Urinary bladder (tissue), 4 donors: ENCODE results near the gene MRGPRG. TPM values are rescaled to one million over a fixed set of nuclear protein-coding genes. Genes with fewer than 3 reads are reported as not detected.

Experiments used
- DNase-seq: peaks from one replicate; pipeline ENCODE4 v3.0.0-alpha.2; 2015; ENCODE audit errors: extremely low spot score
- H3K27ac ChIP-seq: one replicate; pipeline ENCODE4 v1.5.1; 2013; ENCODE audit warnings: low read depth, mild to moderate bottlenecking, moderate library complexity
- H3K36me3 ChIP-seq: one replicate; pipeline ENCODE4 v1.6.1; 2013; ENCODE audit warnings: mild to moderate bottlenecking, moderate library complexity; ENCODE audit not compliant: insufficient read depth
- H3K4me1 ChIP-seq: one replicate; pipeline ENCODE4 v1.6.1; 2013; ENCODE audit warnings: mild to moderate bottlenecking, moderate library complexity; ENCODE audit not compliant: insufficient read depth
- H3K4me3 ChIP-seq: one replicate; pipeline ENCODE4 v1.5.1; 2013; ENCODE audit warnings: low read depth, low read length
- WGBS: extraction: QIAGEN DNeasy Blood & Tissue Kit; methylation state at CpG from one replicate; pipeline ENCODE4 v1.1.7; 2013; 5-methylcytosine and 5-hydroxymethylcytosine counted together
- polyA plus RNA-seq: library from polyadenylated mRNA; stranded (reverse); fragments of 200-250 nt; gene quantifications from one replicate; pipeline ENCODE4 v1.2.3, GENCODE V29; 2013
- total RNA-seq: library from RNA; depleted of rRNA; stranded (reverse); fragments of >200 nt; gene quantifications from one replicate; pipeline ENCODE4 v1.2.3, GENCODE V29; 2014
- donor health status: healthy with polysubstance abuse.
- donor health status: healthy.

The MRGPRG gene
- total and polyA plus RNA-seq, 2 donors: not detected

DNA sequence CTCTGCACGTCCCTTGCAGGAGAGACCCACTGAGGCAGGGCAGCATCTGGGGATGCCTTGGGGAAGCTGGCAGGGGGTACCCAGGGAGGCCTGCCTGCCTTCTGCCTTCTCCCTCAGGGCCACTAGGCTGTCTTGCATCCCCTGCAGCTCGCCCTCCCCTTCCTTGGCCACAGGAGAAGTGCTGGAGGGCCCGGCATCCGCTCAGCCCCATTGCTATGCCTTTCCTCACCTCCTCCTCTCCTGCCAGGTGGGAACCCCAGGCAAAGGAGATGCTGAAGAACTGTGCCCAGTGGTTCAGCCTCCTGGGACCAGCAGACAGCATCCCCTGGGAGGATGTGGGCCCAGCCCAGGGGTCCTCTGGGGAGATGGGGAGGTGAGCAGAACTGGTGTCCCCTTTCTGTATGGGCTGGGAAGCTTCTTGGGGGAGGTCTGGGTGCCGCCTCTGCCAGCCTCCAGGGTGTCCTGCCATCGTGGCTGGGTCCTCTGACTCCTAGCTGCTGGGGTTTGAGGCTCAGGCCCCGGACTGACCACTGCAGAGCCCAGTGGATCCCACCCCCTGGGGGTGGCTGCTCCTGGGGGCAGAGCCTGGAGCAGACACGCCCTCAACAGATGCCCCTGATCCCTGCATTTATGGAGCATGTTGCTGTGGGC is 20.6 kb downstream of the MRGPRG start:
- no peak for DNase-seq
- Histone ChIP-seq H3K36me3 (no peaks in the 10 kb centered on the region), H3K27ac (no peak overlapping the region), H3K4me1 (no peaks in the 10 kb centered on the region), H3K4me3 (no peak overlapping the region)
- WGBS: 80% methylated on average over 8 of the region's 8 CpGs

DNA sequence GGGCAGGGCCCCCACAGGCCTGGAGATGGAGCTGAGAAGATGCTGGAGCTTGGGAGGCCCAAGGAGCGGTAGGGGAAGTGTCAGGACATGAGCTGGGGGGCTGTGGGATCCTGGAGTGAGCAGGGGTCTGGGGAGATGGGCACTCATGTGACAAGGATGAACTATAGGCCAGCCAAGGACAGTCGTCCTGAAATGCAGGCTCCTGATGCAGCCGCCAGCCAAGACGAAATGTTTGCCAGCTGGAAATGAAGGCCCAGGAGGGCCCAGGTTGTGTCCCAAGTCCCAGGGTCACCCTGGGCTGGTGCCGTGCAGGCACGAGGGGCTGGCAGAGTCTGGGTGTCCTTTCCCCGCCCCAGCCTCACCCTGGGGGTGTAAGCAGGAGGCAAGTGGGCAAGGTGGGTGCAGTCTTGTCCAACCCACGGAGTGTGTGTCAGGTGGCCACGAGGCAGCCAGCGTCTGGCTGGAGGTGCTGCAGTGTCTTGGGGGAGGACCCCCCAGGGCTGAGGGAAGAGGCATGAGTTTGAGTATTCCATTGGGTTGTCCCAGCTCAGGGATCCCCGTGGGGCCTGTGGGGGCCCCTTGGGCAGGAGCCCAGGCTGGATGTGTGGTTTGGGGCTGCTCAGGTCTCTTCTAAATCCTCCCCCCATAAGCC is 21.4 kb downstream of the MRGPRG start:
- H3K4me1 ChIP-seq: no peaks in the 10 kb centered on the region
- DNase-seq: no peak
- no peaks in the 10 kb centered on the region for H3K36me3 ChIP-seq
- H3K27ac ChIP-seq: no peak overlapping the region
- 87% methylated on average over 11 of the region's 11 CpGs for WGBS
- H3K4me3 ChIP-seq: no peak overlapping the region

DNA sequence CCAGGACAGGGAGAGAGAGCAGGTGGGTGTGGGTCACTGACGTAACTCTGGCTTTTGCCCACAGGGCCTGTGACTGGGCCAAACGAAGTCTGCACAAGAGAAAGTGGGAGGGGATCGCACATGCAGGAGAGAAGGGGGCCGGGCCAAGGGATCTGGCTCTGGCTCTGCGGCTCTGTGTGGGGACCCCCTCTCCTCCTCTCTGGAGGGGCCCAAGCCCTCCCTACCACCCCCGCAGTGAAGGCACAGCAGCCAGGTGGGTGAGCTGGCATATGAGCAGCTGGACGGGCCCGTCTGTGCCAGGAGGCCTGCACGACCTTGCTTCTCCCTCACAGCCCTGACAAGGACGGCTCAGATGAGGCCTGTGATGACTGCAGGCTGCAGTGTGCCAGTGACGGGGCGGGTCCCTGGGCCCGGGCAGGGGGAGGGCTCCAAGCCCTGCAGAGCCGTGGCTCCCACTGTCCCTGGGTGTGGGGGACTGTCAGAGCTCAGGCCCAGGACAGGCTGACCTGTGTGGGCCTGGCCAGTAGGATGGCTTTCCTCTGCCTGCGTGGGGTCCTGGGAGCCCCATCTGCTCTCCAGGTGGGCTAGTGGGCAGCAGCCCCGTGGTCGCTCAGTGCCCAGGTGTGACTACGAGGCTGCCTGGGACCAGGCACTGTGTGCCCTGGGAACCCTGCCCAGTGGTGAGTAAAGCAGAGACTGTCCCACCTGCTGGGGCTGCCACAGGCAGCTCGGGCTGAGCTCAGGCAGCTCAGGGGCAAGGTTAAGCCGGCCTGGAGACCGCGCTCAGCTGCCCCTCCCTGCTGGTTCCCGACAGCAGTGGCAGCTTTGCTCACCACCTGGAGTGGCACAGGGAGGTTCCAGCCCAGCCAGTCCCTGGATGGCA is 22.2 kb downstream of the MRGPRG start:
- Histone ChIP-seq H3K27ac (no peak overlapping the region), H3K36me3 (no peaks in the 10 kb centered on the region), H3K4me1 (no peaks in the 10 kb centered on the region), H3K4me3 (no peak overlapping the region)
- WGBS: 82% methylated on average over 23 of the region's 23 CpGs
- no peak for DNase-seq

DNA sequence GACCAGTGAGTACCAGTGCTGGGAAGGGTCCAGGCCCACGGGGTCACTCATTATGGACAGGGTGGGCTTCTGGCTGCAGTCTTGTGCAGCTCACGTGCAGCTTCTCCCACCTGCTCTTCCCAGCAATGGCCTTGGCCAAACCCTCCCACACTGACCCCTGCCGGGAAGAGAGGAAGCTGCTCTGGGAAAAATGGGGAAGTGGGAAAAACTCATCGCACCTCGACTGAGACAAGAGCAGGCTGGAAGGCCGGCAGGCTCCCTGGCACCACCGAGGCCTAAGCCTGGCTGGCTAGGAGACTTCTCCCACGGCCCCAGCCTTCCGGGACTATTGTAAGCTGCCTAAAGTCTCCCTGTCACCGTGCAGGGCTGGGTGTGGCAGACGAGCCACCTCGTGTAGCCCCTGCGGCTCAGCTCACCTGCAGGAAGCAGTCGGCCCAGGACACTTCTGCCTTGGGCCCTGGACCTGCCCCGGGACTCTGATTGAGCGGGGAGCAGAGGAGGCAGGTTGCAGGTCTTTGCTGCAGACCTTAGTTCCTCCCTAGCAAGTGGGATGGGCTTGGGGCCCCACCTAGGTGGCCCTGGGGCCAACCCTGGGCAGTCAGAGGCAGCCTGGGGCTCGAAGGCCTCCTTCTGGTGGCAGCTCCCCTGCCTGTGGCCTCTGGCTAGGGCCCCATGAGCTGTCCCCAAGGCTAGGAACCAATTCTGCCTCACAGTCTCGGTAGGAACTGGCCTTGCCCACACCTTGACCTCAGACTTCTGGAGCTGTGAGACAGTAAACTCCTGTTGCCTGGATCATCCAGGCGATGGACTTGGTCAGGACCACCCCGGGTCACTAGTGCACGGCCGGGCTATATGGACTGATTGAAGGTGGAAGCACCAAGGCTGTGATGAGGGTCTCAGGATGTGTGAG is 23.1 kb downstream of the MRGPRG start:
- Histone ChIP-seq H3K4me1 (no peaks in the 10 kb centered on the region), H3K36me3 (no peaks in the 10 kb centered on the region), H3K27ac (no peak overlapping the region), H3K4me3 (no peak overlapping the region)
- WGBS: 64% methylated on average over 22 of the region's 22 CpGs
- no peak for DNase-seq

DNA sequence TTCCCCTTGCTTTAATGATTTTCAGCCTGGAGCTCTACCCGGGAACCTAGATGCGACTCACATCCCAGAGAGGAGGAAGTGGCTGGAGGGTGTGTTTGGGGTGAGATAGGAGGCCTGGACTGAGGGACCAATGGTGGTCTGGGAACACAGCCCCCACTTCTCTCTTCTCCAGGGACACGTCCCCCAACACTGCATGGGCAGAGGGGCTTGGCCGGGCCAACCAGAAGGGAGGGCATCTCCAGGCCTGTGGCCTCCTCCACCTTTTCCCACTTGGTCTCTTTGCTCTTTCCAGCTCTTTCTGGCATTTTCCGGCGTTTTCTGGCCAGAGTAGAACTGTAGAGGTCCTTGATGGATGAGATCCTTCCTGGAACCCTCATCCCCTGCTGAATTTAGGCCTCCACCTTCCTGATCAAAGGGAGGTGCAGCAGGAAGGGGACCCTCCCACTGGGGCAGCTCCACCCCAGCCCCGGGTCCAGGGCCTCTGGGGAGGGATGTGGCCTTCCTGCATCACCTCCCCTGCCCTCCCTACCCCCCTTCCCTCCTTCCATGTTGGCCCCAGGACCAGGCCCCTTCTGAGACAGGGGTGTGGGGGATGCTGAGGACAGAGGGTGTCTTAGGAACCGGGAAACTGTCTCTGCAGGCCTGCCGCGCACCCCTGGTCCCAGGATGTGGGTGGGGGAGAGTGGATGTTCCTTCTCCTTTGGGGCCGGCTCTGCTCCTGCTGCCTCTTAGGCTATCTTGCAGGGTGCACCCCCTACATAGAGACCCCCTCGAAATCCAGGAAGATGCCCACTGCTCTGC is 24.4 kb downstream of the MRGPRG start:
- no peak for DNase-seq
- H3K4me1 ChIP-seq: no peaks in the 10 kb centered on the region
- 78% methylated on average over 12 of the region's 12 CpGs for WGBS
- H3K27ac ChIP-seq: no peak overlapping the region
- H3K36me3 ChIP-seq: no peaks in the 10 kb centered on the region
- no peak overlapping the region for H3K4me3 ChIP-seq

DNA sequence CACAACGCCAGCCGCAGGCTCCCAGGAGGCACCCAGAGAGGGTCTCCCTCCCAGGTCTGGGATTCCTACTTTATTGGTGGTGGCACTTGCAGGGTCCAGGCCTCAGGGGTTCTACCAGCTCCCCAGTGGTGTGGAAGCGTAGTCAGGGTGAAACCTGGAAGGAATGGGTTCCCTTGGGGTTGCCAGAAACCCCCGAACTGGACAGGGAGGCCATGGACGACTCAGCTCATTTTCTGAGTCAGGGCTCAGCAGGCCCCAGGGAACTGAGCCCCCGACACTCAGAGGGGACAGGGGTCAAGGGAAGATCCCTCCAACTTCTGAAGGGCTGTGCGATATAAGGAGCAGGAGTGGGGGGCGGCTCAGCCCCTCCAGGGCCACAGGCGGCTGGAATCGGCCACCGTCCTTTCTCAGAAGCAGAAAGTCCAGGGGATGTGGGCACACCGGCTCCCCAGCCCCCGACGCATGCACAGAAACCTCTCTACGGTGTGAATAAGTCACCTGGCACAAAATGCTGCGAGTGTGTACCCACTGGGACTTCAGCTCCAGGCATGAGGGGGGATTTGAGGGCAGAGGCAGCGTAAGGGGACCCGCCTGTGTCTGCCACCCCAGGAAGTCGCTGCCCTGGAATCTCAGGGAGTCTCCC is 25.1 kb downstream of the MRGPRG start:
- no peak overlapping the region for H3K27ac ChIP-seq
- no peaks in the 10 kb centered on the region for H3K36me3 ChIP-seq
- 87% methylated on average over 19 of the region's 19 CpGs for WGBS

DNA sequence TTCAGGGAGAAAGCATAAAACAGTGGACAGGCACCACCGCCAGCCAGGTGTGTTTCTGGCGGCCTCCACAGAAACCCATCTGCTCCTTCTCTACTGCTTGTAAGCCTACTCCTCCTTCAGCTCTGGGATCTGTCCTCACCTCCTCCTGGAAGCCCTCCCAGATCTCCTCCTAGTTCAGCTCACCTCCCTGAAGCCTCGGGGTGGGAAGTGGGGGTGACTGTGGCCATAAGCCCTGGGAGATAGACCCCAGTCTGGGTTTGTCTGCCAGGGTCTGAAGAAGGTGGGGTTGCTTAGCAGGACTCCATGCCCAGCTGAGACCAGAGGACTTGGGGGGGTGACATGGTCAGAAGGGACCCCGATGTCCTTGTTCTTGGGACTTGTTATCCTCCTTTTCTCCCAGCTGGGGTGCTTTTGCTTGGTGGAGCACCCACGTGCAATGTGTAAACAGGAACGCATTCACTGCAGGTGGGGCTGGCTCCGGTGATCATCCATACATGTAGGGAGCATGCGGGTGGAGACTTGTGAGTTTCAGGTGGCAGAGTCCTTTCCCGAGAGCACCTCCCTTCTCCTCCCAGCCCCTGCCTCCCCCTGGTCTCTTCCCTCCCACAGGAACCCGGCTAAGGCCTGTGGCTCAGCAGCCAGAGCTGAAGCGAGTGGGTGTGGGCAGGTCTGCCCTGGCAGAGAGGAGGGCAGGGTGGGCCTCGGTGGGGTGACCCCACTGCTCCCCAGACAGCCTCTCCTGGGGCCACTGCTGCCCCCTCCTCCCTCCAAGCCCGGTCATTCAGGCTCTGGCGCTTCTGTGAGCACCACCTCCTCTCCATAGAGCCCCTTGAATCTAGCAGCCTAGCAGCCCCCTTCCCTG is 25.9 kb downstream of the MRGPRG start:
- no peak overlapping the region for H3K27ac ChIP-seq
- H3K36me3 ChIP-seq: no peaks in the 10 kb centered on the region
- no peaks in the 10 kb centered on the region for H3K4me1 ChIP-seq
- DNase-seq: no peak
- 82% methylated on average over 14 of the region's 14 CpGs for WGBS
- H3K4me3 ChIP-seq: no peak overlapping the region

More for the DNA sequence above, 25.1 kb downstream of the MRGPRG start:
- Histone ChIP-seq H3K4me3 (no peak overlapping the region), H3K4me1 (no peaks in the 10 kb centered on the region)
- DNase-seq: no peak

DNA sequence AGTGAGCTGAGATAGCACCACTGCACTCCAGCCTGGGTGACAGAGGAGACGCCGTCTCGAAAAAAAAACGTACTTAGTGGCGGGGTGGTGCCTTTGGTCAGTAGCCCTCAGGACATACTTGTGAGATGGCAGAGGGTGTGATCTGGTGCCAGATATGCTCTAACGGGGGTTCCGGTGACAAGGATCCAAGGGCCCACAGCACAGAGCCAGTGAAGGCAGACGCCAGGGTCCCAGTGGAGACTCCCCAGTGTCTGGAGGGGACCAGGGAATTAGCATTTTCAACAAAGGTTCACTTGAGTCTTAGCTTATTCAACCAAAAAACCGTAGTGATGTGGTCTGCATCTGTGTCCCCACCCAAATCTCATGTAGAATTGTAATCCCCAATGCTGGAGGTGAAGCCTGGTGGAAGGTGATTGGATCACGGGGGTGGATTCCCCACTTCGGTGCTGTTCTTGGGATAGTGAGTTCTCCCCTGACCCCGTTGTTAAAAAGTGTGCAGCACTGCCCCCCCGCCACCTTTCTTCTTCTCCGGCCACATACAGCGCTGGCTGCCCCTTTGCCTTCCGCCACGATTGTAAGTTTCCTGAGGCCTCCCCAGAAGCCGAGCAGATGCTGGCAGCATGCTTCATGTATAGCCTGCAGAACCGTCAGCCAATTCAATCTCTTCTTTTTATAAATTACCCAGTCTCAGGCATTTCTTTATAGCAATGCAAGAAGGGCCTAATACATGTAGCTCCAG is 26.9 kb downstream of the MRGPRG start:
- WGBS: 91% methylated on average over 19 of the region's 19 CpGs
- no peaks in the 10 kb centered on the region for H3K36me3 ChIP-seq
- no peak overlapping the region for H3K27ac ChIP-seq
- no peak for DNase-seq
- H3K4me1 ChIP-seq: no peaks in the 10 kb centered on the region
- no peak overlapping the region for H3K4me3 ChIP-seq

DNA sequence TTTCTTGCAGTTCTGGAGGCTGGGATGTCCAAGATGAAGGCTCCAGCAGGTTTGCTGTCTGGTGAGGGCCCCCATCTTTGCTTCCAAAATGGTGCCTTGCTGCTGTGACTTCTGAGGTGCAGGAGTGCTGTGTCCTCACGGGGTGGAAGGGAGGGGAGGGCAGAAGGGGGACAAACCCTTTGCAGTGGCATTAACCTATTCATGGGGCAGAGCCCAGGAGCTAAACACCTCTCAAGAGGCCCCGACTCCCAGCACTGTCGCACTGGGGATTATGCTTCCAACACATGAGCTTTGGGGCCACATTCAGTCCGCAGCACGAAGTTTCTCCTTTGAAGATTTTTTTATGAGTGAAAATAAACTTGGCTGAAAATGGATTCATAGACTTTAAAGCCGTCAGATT is 28.0 kb downstream of the MRGPRG start:
- H3K27ac ChIP-seq: no peak overlapping the region
- DNase-seq: no peak
- no peaks in the 10 kb centered on the region for H3K36me3 ChIP-seq
- WGBS: 47% methylated on average over 6 of the region's 6 CpGs
- no peaks in the 10 kb centered on the region for H3K4me1 ChIP-seq
- H3K4me3 ChIP-seq: no peak overlapping the region

DNA sequence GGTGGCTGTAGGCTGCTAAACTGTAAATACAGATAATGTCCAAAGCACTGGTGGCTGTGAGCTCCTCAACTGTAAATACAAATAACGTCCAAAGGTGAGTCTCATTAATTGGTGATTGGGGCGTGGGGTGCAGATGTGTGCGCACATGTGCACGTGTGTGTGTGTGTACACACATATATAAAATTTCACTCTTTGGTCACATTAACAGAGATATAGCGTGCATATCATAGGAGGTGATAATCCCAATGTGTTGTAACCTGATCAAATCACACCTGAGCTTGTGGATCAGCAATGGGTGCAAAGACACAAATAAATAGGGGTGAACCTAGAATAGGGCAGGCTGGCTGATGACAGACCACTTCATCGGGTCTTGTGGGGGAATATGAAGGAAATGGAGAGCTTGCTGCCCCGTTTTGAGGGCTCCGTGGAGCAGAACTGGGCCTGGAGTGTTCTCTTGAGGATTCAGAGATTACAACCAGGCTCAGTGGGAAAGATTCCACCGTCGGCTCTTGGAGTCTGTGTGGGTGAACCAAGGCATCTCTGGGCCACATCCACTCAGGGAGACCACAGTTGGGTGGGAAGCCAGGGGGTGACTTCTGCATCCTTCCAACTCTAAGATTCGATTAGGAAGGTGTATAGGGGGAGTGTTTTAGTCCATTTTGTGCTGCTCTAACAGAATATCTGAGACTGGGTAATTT is 28.6 kb downstream of the MRGPRG start:
- 89% methylated on average over 11 of the region's 11 CpGs for WGBS
- DNase-seq: no peak
- H3K4me1 ChIP-seq: no peaks in the 10 kb centered on the region

More for the DNA sequence above, 28.6 kb downstream of the MRGPRG start:
- no peaks in the 10 kb centered on the region for H3K36me3 ChIP-seq
- H3K27ac ChIP-seq: no peak overlapping the region
- no peak overlapping the region for H3K4me3 ChIP-seq
